GM18909 (cell line): ENCODE results near the gene WDR31.
"Not testable (repeated sequence)": the region's sequence is repeated elsewhere in the genome, so short reads cannot be mapped to it uniquely, and the experiment has no call there.

Experiments
- ATAC-seq: cut with Tn5 transposase; IDR thresholded peaks from one replicate; pipeline ENCODE4 v1.9.1; 2021; ENCODE audit warnings: mild to moderate bottlenecking; ENCODE audit not compliant: unreplicated experiment, poor library complexity

The WDR31 gene

DNA sequence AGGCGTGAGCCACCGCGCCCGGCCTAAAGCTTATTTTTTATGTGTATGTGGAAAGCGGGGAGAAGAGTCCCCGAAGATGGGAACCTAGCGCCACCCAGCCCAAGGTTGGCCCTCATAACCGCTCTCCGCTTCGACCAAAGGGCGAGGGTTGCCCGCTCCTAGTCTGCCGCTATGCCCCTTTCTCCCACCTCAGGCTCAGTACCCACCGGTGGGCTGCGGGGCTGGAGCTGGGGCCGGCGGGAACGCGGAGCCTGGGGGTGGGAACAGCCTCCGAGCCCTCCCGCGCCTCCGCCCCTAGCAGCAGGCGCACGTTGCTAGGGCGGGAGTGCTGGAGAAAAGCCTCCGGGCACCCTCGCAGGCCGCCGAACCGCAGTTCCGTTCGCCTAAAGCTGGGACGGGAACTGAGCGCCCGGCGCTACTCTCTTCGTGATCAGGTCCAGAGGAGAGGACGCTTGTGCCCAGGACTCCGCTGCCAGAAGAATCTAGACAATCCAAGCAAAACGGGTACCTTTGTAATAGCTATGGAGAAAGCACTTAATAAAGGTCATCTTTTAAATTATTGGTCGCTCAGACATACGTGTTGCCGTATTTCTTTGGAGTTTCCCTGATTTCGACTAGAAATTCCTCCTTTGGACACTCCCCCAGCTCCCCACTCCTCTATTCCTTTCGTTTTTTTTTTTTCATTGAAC lies at the start of gene WDR31:
TSS of gene WDR31 (minus strand) at position 265 of the 689 bp plus-strand sequence. CDS start 8,253 bp downstream, outside the sequence.
- peak; percentile 98 for ATAC-seq

DNA sequence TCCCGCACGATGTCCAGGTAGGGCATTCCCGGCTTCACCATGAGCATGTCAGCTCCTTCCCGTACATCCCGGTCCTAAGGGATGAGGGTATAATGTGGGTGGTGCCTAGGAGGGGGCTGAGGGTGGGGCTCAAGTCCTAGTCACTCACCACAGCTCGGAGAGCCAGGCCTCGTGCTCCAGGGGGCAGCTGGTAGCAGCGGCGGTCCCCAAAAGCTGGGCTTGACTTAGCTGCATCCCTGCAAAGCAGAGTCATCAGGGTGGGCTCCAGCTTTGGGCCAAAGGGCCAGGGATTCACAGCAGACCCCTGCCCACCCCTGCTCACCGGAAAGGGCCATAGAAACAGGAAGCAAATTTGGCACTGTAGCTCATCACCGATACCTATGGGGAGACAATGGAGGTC lies 49.4 kb upstream of the WDR31 start:
- ATAC-seq: no peak

DNA sequence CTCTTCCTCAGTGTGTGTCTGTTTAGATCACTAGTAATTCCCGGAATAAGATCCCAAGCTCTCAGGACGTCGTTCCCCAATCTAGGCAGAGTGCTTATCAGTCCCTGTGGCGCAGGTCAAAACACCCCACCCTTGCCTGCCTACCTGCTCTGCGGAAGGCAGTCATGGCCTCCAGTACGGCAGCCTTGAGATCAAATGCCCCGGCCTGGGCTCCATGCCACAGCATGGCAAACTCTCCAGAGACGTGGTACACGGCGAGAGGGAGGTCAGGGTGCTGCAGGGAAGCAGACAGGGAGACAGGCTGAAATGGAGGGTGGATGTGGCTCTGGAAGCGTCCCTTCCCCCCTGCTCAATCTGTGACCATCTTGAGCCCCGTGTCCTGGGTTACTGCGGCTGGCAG lies 48.8 kb upstream of the WDR31 start:
- ATAC-seq: no peak

DNA sequence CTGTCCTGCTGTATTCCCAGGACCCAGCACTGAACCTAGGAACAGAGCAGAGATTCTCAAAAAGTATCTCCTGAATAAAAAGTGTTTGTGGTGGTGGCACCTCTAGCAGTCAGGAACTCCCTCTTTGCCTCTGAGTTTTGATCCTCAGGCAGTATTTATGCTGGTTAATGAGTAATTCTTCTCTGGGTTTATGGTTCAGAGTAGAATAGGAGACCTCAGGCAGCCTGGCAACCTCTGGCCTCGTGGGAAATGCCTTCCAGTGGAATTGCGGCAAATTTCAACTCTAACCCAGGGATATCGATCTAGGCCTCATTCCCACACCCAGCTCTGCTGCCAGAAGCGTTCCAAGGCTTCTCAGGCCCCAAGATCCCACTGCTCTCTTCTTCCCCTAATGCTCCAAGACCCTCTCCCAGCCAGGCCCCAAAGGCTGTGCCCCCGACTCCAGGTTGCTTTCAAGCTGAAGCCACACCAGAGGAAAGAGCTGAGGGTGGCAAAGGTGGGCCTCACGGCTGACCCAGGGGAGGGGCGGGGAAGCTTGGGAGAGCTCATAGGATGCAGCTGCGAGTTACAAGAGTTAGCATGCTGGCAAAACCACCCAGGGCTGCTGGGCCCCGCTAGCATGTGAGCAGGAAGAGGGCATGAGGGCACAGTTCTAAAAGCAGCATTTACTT lies 47.6 kb upstream of the WDR31 start:
- no peak for ATAC-seq

DNA sequence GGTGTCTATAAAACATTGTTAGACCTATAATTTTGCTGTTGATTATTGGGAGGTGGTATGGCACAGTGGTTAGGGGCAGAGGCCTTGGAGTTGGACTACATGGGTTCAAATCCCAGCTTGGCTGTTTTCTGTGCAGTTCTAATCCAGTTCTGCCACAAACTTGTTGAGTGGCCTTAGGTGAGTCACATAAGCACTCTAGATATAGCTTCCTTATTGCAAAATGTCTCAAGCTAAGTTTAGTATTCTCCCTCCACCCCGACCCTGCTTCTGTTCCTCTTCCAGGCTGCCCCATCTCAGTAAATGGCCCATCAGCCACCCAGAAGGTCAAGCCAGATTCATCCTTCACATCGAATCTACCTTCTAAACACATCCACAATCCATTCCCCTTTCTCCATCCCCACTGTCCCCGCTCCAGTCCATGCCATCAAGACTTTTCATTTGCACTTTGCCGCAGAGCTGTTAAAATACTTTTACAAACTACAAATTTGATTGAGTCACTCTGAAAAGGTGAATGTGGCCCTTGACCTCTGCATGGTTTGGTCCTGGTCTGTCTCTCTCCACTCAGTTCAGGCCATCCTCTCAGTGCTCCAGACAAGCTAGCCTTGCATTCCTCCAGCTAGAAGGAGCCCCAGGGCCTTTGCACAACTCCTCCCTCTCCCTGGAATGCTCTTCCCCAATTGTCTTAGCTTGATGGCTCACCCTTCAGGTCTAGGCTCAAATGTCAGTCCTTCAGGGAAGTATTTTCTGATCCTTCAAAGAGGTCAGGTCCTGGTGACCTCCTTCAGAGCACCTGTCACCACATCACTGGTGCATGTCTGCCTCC lies 46.7 kb upstream of the WDR31 start:
- ATAC-seq: no peak

DNA sequence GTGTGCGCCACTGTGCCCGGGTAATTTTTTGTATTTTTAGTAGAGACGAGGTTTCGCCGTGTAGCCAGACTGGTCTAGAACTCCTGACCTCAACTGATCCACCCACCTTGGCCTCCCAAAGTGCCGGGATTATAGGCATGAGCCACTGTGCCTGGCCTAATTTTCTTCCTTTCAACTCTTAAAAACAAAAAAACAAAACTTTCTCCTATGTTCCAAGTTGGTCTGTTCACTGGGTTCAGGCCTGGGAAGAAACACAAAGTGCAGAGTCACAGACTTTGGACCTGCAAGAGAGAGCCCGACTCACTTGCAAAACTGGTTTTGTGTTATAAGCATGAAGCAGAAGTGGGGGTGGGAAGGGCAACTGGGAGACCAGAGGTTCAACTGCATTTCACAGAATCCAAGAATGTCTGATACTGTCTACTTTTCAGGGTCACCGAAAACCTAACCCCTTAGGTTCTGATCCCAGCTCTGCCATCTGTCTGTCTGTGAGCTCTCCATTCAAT lies 41.9 kb upstream of the WDR31 start:
- ATAC-seq: no peak

DNA sequence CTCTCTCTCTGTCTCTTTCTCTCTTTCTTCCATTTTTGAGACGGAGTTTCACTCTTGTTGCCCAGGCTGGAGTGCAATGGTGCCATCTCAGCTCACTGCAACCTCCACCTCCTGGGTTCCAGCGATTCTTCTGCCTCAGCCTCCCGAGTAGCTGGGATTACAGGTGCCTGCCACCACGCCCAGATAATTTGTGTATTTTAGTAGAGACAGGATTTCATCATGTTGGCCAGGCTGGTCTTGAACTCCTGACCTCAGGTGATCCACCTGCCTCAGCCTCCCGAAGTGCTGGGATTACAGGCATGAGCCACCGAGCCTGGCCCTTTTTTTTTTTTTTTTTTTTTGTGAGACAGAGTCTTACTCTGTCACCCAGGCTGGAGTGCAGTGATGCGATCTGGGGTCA lies 41.4 kb upstream of the WDR31 start:
- not testable (repeated sequence) for ATAC-seq

DNA sequence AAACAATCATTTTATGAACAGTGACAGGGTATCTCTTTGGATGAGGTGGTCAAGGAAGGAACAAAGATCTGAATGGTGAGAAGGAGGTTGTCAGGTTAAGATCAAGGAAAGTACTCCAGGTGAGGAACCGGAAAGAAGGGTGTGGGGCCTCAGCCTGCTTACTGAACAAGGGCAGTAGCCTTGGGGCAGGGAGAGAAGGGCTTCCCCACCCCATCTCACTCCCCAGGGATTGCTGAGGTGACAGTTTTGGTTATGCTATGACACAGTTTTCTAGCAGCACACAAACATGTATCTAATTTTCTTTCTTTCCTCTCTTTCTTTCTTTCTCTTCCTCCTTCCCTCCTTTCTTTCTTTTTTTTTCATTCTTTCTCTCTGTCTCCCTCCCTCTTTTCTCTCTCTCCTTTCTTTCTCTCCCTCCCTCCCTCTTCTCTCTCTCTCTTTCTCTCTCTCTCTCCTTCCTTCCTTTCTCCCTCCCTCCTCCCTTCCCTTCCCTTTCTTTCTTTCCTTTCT lies 40.8 kb upstream of the WDR31 start:
- ATAC-seq: peak; percentile 59

DNA sequence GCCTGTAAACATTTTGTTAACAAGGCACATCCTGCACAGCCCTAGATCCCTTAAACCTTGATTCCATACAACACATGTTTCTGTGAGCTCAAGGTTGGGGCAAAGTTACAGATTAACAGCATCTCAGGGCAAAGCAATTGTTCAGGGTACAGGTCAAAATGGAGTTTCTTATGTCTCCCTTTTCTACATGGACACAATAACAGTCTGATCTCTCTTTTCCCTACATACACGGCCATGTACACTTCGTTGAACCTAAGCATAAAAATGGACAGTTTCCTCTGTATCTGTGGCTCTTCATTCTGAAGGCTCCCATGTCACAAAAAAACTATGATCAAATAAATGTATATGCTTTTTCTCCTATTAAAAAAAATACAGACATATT lies 39.7 kb upstream of the WDR31 start:
- not testable (repeated sequence) for ATAC-seq

DNA sequence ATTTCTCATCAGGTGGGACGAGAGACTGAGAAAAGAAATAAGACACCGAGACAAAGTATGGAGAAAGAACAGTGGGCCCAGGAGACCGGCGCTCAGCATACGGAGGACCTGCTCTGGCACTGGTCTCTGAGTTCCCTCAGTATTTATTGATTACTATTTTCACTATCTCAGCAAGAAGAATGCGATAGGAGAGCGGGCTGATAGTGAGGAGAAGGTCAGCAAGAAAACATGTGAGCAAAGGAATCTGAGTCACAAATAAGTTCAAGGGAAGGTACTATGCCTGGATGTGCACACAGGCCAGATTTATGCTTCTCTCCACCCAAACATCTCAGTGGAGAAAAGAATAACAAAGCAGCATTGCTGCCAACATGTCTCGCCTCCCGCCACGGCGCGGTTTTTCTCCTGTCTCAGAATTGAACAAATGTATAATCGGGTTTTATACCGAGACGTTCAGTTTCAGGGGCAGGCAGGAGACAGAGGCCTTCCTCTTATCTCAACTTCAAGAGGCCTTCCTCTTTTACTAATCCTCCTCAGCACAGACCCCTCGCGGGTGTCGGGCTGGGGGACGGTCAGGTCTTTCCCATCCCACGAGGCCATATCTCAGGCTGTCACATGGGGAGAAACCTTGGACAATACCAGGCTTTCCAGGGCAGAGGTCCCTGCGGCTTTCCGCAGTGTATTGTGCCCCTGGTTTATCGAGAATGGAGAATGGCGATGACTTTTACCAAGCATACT lies 39.2 kb upstream of the WDR31 start:
- ATAC-seq: not testable (repeated sequence)

DNA sequence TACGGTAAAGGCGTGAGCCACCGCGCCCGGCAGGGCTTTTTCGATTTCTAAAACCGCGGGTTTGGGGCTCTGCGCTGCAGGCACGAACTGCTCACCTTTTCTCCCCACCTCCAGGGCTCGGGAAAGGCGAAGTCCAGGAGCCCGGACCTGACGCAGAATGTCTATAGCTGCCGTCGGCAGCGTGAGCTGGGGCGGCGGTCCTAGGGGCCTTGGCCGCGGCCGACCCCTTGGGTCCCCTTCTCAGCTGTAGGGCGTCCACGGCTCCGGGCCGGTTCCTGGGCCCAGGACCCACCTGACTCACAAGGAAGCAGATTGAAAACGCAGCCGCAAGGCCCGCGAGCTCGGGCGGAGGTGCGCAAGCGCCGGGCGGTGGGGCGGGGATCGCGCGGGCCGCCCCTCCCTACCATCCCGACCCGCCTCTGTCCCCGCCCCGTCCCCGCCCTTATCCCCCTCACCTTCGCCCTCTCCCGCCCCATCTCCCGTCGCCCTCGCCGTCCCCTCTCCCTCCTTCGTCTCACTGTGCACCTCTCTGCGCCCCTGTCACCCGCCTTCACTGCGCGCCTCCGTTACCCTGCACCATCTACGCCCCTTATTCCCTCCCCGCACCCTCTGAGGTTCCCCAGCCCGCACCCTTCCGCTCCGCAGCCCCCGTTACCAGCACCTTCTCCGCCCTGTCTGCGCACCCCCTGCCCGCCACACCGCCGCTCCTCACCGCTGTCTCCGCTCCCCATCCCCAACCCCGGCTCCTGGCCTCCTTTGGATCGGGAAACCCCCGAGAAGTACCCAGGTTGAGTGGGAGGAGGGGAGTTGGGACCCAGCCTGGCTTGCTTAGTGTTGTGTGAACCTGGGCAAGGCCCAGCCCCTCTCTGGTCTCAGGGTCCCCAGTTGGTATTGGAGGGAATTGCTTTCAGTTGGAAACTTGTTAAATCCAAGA lies 36.8 kb upstream of the WDR31 start, which contains the start of gene HDHD3:
TSS of gene HDHD3 (minus strand) at position 353 of the 934 bp plus-strand sequence. CDS start 2,632 bp downstream, outside the sequence.
- ATAC-seq: peak; percentile 87

DNA sequence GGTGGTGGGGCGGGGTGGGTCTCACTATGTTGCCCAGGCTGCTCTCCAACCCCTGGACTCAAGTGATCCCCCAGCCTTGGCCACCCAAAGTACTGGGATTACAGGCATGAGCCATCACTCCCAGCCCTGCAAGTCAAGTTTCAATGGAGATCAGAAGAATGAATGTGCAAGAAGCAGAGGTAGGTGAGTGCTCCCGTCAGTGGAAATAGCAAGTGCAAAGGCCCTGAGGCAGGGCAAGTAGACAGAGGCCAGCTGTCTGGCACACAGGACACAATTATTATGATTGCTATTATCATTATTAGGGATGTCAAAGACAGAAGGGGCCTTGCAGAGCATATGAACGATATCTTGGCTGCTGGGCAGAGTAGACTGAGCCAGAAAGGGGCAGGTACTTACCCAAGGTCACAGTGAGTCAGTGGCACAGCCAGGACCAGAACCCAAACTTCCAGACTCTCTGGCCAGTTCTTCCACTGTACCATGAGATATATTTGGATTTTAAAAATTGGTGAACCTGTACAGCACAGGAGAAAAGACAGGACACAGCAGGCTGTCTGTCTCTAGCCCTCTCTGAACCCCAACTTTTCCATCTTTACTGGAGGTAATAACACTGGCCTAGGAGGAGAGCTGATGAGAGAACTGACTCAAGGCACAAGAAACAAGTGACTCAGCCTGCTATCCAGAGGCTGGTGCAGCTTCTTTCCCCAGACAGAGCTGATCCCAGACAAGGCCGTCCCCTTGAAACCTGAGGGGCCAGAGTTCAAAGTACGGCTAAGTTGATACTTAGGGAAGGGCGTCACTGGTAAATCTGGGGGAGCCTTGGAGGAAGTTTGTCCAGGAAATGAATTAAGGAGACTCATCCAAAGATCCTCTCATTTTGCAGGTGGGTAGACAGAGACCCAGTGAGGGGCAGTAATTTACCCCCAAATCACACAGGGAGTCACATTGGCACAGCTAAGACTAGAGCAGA lies 35.3 kb upstream of the WDR31 start:
- no peak for ATAC-seq

DNA sequence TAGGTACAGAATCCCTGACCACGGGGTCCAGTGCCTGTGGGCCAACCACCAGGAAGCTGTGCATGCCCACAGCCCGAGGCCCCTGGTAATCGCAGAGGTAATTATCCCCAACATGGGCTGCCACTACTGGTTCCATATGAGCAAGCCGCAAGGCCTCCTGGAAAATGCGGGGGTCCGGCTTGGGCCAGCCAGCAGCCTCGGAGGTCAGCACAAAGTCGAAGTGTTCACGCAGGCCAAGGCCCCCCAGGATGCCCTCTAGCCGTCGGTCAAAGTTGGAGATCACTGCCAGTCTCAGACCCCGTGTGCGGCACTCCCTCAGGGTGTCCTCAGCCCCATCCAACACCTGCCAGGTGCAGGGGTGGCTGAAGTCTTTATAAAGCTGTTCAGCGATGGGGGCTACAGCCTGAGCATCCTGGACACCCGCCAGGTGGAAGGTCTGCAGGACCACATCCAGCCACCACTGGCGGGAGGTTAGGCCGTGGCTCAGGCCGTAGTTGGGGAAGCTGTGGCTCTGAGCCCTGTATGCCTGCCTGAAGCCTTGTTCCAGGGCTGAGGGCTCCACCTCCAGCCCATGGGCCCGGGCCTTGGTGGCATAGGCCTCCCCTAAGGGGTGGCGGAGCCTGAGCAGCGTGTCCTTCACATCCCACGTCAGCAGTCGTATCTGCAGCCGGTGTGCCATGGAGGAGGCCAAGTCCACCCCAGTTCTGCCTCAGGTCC lies 33.8 kb upstream of the WDR31 start:
- no peak for ATAC-seq

DNA sequence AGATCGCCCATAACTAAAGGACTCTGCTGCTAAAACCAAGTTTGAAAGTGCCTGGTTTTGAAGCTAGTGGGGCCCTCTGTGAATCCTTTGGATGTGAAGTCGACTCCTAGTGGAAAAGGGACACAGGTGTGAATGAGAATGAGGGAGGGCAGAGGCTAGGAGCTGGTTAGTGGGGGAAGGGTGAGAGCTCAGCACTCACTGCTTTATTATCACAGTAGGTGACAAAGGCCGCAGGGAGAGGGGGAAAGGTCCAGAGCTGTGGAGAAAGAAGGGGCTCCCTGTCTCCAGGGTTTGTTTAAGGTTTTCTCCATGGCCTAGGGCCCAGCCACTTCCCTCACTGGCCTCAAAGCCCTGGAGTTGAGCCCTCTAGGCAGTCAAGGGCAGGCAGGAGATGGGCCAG lies 33.2 kb upstream of the WDR31 start:
- no peak for ATAC-seq

DNA sequence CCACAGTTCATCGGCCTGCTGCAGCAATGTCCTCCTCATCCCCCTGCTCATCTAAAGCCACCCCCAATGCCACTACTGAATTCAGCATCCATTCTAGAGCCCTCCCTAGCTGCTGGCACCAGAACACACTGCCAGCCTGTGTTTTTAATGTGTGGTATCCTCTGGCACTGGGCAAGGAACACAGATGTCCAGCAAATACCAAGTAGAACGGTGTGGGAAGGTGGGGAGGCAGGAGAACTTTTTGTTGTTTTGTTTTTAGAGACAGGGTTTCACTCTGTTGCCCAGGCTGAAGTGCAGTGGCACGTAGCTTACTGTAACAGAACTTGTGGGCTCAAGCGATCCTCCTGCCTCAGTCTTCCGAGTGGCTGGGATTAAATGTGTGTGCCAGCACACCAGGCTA lies 32.0 kb upstream of the WDR31 start:
- no peak for ATAC-seq

DNA sequence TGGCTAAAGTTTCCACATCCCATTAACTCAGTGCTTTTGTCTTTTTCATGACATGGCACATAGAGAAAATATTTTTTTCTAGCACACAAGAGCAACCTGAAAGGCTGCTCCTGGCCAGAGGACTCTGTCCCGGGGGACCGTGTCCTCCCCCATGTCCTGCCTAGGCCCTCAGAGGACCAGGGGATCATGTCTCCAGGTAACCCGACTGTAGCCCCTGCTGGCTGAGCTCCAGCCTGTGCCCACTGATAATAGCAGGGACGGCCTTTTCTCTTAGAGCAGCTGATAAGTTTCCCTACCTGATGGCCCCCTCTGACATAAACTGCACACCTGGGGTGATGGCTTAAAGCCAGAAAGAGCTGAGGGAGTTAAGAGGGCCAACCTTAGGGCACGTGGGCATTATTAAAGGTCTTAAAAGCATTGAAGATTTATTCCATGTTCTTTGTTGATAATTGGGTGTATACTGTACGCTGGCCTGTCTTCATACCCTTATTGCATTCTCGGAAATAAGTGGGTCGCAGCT lies 30.8 kb upstream of the WDR31 start:
- no peak for ATAC-seq

DNA sequence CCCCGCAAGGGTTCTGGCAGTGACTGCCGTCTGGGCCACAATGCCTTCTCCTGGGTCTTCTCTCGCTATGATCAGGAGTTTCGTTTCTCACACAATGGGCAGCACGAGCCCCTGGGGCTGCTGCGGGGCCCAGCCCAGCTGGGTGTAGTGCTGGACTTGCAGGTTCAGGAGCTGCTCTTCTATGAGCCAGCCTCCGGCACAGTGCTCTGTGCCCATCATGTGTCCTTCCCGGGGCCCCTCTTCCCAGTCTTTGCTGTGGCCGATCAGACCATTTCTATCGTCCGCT lies 29.7 kb upstream of the WDR31 start:
- ATAC-seq: no peak
